GM21447 (cell line): Measurements from ENCODE around the gene SDC1.
A peak's percentile ranks its signal among the peaks of the same experiment; 100 is the strongest.

Source experiments
- ATAC-seq: cut with Tn5 transposase; IDR thresholded peaks from one replicate; pipeline ENCODE4 v1.9.1; 2021; ENCODE audit not compliant: unreplicated experiment

The SDC1 gene

DNA sequence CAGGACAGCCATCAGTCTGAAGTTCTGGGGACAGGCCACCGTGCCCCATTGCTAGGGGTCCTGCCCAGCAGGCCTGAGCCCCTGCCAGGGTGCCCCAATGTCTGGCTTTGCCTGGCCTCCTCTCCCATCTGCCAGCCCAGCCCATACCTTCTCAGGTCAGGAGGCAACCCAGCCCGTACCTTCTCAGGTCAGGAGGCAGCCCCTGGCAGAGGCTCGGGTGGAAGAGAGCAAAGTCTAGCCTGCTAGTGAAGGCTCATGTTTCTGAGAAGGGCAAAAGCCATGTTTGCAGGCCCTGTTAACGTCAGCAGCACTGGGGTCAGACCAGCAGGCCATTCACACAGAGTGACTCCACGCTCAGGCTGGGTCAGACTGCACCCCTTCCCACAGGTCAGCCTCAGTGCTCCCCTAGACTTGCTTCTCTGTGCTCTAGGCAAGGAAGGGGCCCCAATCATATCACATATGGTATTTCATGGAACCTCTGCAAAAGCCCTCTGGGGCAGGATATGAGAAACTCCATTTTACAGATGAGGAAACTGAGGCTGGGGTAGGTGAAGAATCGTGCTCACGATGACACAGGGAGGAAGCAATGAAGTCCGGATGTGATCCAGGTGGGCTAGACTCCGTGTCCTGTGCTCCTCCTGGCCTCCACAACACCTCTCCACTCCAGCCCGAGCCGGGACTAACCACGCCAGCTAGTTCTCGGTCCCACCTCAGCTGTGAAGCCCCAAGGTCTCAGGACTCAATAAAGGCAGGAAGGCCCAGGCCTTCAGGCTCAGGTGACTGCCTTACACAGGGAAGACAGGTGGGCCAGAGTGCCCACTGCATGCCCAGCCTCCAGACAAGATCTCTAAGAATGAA lies 9.5 kb downstream of the SDC1 start:
- ATAC-seq = no peak

GRCh38 chr2:20214566-20215182 lies 10.3 kb downstream of the SDC1 start:
- ATAC-seq = no peak

- ATAC-seq = no peak
Observed at GRCh38 chr2:20213651-20214565, 11.0 kb downstream of the SDC1 start.

DNA sequence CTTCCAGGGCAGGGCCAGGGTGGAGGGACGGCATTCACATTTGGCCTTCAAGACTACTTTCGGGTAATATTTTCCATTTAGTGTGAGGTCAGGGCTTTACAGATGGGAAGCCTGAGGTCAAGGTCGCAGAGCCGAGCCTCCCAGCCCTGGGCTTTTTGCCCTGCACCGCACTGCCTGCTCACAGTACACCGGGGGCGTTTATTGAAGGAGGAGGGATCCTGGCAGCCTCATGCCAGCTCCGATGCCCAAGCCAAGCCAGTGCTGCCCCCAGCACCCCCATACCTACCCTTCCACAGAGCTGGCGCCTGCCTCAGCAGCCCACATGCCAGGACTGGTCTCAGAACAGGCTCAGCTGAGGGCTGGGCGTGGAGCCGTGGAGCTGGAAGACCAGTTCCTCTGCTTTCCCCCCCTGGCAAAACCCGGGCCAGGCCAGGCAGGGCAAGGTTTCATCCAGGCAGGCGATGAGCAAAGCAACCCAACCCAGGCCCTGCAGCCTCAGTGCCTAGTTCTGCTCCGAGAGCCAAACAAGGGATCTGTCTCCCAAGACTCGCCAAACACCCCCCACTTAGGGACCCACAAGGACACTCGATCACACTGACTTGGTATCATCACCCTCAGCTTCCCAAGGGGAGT lies 11.9 kb downstream of the SDC1 start:
- no peak for ATAC-seq

DNA sequence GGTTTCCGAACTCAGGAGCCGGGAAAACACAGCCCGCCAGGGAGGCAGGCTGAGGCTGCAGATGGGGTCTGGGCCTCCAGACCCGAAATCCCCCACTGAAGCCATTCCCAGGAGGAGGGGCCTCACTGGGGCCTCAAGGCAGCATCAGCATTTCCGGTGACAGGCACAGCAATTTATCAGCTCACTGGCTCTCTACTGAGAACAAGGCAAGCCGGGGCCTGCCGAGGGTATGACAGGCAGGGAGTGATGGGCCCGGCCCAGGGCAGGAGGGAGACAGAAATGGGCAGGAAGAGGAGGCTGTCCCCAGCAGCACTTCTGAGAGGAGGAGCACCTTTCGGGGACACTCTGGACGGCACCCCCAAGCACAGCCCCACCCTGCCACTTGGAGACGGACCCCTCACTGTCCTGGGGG lies 12.5 kb downstream of the SDC1 start:
- ATAC-seq = no peak

GRCh38 chr2:20211860-20212458 lies 13.0 kb downstream of the SDC1 start:
- no peak for ATAC-seq

DNA sequence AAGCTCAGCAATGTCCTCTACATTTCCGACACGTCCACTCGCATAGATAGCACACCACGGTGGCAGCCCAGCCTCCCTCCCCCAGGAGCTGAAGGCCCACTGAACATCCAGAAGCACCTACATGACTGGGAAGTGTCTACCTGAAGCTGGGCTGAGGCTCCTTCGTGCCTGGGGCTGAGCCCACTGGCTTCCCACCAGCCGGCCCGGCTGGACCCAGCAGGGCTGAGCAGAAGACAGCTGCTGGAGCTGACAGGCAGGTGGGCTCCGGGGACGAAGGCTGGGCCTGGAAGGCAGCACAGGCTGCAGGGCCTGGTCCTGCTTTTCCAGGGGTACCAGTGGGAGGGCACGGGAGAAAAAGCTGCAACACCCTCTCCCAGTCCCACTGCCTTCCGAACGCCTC lies 13.5 kb downstream of the SDC1 start:
- no peak for ATAC-seq

GRCh38 chr2:20210462-20210861 lies 14.5 kb downstream of the SDC1 start:
- ATAC-seq = no peak

GRCh38 chr2:20209373-20210109 lies 15.4 kb downstream of the SDC1 start:
- ATAC-seq = no peak

DNA sequence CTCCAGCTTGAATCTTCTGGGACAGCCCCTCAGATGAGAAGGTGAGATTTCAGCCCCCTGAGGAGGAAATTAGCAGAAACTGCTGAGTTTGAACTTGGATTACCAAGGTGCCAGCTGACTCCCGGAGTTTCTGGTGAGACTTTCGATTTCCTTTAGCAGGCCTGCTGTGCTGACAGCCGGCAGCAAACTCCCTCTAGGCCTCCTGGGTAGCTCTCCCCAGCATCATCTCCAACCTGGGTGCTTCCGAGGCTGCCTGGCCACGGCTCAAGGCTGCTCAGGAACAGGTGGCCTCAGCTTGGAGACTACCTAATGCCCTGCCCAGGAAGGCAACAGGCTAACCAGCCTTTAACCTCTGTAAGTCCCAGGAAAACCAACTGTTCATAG lies 16.5 kb downstream of the SDC1 start:
- no peak for ATAC-seq

- peak; percentile 72 for ATAC-seq
Observed at GRCh38 chr2:20207051-20207450, 17.9 kb downstream of the SDC1 start.

DNA sequence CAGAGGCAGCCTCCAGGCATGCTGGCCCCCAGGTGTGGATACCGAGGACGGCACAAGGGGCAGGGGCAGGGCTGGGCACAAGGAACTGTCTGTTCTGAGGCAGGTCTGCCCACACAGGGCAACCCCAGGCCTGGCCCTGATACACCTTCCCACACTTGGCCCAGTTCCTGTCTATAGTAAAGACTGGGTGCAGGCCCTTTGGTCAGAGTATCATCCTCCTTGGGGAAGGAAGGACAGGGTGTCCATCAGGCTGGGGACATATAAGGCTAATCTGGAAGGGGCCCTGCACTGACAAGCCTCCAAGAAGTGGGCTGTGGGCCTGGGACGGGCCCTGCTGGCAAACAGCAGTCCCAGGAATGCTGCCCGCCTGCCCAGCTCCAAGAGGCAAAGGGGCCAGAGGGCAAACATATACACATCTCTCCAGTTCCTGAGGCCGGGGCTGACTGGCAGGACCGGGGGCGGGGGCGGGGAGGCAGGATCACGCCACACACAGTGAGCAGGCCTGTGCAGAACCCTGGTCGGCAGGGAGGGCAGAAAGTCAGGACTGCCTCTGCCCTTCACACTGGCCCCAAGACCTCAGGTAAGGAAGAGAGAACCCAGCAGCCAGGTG lies 18.9 kb downstream of the SDC1 start:
- no peak for ATAC-seq

- ATAC-seq = no peak
Observed at GRCh38 chr2:20205069-20205468, 19.9 kb downstream of the SDC1 start.

GRCh38 chr2:20203521-20204225 lies 21.3 kb downstream of the SDC1 start:
- no peak for ATAC-seq

DNA sequence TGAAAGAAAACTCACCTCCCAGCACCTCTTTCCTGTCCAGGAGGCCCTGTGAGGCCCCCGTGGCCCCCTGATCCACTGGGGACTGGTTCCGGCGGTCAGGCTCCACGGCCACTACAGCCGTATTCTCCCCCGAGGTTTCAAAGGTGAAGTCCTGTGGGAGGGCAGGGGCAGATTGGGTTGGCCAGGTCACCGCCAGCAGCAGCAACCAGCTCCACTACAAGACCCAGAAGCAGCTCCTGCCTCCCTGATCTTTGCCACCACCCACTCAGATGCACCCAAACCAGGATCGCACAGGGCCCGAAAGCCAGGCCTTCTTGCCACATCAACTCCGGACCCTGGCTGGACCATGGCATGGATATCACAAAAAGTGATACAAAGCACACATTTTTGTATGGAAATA lies 21.9 kb downstream of the SDC1 start:
- ATAC-seq = no peak

GRCh38 chr2:20201671-20202070 lies 23.3 kb downstream of the SDC1 start:
- no peak for ATAC-seq

- no peak for ATAC-seq
Observed at GRCh38 chr2:20200697-20201555, 24.0 kb downstream of the SDC1 start.

DNA sequence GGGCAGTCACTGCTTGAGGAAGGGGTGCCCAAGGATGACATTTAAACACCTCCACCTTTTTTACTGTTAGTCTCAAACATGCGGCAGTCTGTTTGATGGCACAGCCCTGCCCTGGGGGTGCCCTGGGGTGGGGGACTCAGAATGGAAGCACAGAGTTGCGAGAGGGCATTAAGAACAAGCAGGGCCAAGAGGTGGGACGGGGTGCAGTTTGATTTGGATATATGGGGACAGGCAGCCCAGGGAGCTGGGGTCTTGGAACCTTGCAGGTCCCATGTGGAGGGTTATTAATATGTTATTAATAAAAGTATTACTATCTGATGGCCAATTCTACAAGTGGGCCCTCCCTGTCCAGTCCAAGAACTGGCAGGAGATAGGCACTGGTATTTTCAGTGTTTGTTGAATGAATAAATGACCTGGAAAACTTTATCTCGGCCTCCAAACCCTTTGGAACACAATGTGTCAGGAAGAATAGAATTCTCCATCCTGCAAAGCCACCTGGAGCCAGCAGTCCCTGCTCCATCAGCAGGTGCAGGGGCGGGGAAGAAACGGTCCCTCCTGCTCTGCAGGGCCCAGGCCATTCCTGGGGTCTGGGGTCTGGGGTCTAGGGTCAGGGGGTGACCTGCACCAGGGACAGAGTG lies 25.2 kb downstream of the SDC1 start:
- ATAC-seq = no peak
